ENCODE results near the gene TMEM178B. TPM values are rescaled to one million over a fixed set of nuclear protein-coding genes. Genes with fewer than 3 reads are reported as not detected.

The TMEM178B gene
- total and polyA plus RNA-seq, 2 of the 4 experiments (the other 2 are of a cell fraction) = under 0.01 to 0.05 TPM

- Histone ChIP-seq H3K14ac (replicated peaks; ENCODE audit: low read depth, low read length) (no peak overlapping the region), H3K9me3 (ENCODE audit: control insufficient read depth, insufficient read depth, low read length) (no peaks in the 10 kb centered on the region), H3K9me1 (ENCODE audit: insufficient read depth, low read length) (no peaks in the 10 kb centered on the region), H3K56ac (ENCODE audit: extremely low read depth, insufficient read depth, low read length) (no peak overlapping the region), H2AK9ac (replicated peaks; ENCODE audit: low read depth, low read length, poor library complexity) (peak overlapping the region; percentile 72), H4K8ac (ENCODE audit: low read depth in 2 of 2, low read length in 2 of 2) (no peak overlapping the region; a peak in 1 of 4 replicates), H3K4me1 (ENCODE audit: control insufficient read depth, insufficient read depth, low read length) (peaks cover 1% of the 10 kb centered on the region; the same call in 1 of the 2 replicates), H2AFZ (replicated peaks; ENCODE audit: low read length, poor library complexity) (peak overlapping the region; percentile 76), H3K4me3 (ENCODE audit: insufficient read depth, low read depth, low read length) (peak overlapping the region; percentile 47), H2BK20ac (ENCODE audit: low read depth, low read length) (no peak overlapping the region), H3K4ac (ENCODE audit: low read depth, low read length) (no peak overlapping the region), H2BK15ac (ENCODE audit: low read depth, low read length) (no peak overlapping the region; the same call in 2 of the 3 replicates), H4K5ac (ENCODE audit: low read depth, low read length) (no peak overlapping the region), H4K20me1 (ENCODE audit: insufficient read depth, low read length) (no peaks in the 10 kb centered on the region), H3K79me1 (ENCODE audit: low read depth in 1 of 2, low read length in 2 of 2) (no peaks in the 10 kb centered on the region), H2AK5ac (ENCODE audit: low read depth, low read length) (no peak overlapping the region), H3K27ac (ENCODE audit: insufficient read depth, low read length) (no peak overlapping the region), H3K36me3 (ENCODE audit: control insufficient read depth, insufficient read depth, low read length) (no peaks in the 10 kb centered on the region), H3K23ac (ENCODE audit: low read depth, low read length) (no peak overlapping the region), H3K18ac (ENCODE audit: low read depth, low read length) (no peak overlapping the region), H3K9ac (ENCODE audit: low read depth, low read length) (no peak overlapping the region), H2BK120ac (ENCODE audit: low read depth, low read length) (no peak overlapping the region), H3K4me2 (ENCODE audit: low read depth, low read length) (peak overlapping the region; percentile 62), H3K27me3 (ENCODE audit: control insufficient read depth, insufficient read depth, low read length) (peaks cover 41% of the 10 kb centered on the region), H2BK5ac (ENCODE audit: low read depth, low read length, poor library complexity, severe bottlenecking) (no peak overlapping the region), H4K91ac (ENCODE audit: insufficient read depth, low read depth, low read length) (no peak overlapping the region)
- ChIA-PET POLR2A (ENCODE audit: unreplicated experiment) (no interaction called here), CTCF (no interaction called here)
- intact Hi-C loops (cut with micrococcal nuclease) = loop anchor here (10.0 kb wide), 1 partner anchor 583 kb away; no protein-coding TSS in a partner anchor
- ATAC-seq (ENCODE audit: low read depth) (no peak), DNase-seq (no peak)
- in situ Hi-C loops (cut with MboI; ENCODE audit: low sequenced_read_pairs) = no loop called here
- dilution Hi-C loops (cut with HindIII; ENCODE audit: low sequenced_read_pairs, unreplicated experiment) = no loop called here
- WGBS, 2 experiments (ENCODE audit: extremely low coverage in 2 of 2, insufficient read length in 1 of 2) = 5% methylated on average over 4 of the region's 30 CpGs; no CpG with 5 or more reads in 1 of the 2 experiments
- no peak for TF ChIP-seq CEBPB (IDR thresholded peaks at IDR 0.05; ENCODE audit: low read depth, low read length)
- no peak for TF ChIP-seq RCOR1 (IDR thresholded peaks at IDR 0.05; ENCODE audit: insufficient replicate concordance, low read length)
- no peak for TF ChIP-seq CTCF (conservative IDR thresholded peaks at IDR 0.05; ENCODE audit: low read depth, low read length)
- TF ChIP-seq RFX5 (IDR thresholded peaks at IDR 0.05; ENCODE audit: low read depth, low read length) = no peak
- TF ChIP-seq MAZ (IDR thresholded peaks at IDR 0.05; ENCODE audit: borderline replicate concordance, low read depth, low read length) = no peak
- no peak for TF ChIP-seq RAD21 (IDR thresholded peaks at IDR 0.05; ENCODE audit: low read length)
- TF ChIP-seq USF2 (IDR thresholded peaks at IDR 0.05; ENCODE audit: low read depth, low read length) = no peak
- TF ChIP-seq SMC3 (IDR thresholded peaks at IDR 0.05; ENCODE audit: low read depth, low read length) = no peak
- no peak for TF ChIP-seq MAFK (IDR thresholded peaks at IDR 0.05; ENCODE audit: low read depth, low read length)
- TF ChIP-seq, protein P1, sequence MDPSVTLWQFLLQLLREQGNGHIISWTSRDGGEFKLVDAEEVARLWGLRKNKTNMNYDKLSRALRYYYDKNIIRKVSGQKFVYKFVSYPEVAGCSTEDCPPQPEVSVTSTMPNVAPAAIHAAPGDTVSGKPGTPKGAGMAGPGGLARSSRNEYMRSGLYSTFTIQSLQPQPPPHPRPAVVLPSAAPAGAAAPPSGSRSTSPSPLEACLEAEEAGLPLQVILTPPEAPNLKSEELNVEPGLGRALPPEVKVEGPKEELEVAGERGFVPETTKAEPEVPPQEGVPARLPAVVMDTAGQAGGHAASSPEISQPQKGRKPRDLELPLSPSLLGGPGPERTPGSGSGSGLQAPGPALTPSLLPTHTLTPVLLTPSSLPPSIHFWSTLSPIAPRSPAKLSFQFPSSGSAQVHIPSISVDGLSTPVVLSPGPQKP (IDR thresholded peaks at IDR 0.05; ENCODE audit: borderline replicate concordance, low read depth, low read length) = no peak
- no TSS peak for BruUV-seq (replicated peaks)
Measured at GRCh38 chr7:141071260-141071854, 2.5 kb upstream of the TMEM178B start.

Data from IMR-90 (cell line).